ENCODE data around the gene CALU. TPM values are rescaled to one million over a fixed set of nuclear protein-coding genes. Genes with fewer than 3 reads are reported as not detected.

The CALU gene
- total RNA-seq, 1 experiment from 2014 or later: 169 TPM

- intact Hi-C loops (cut with micrococcal nuclease): no loop called here
- H3F3A ChIP-seq (ENCODE audit: low read length, unreplicated experiment): no peaks in the 10 kb centered on the region
- ATAC-seq (no peak), DNase-seq (no peak)
- no peak overlapping the region for H3K4me3 ChIP-seq (ENCODE audit: low read length)
- POLR2A ChIA-PET (ENCODE audit: unreplicated experiment): no interaction called here
- H3K79me2 ChIP-seq (ENCODE audit: low read length): no peaks in the 10 kb centered on the region
- H2AFZ ChIP-seq (ENCODE audit: low read length): no peak overlapping the region
- no peak overlapping the region for H3K9ac ChIP-seq (ENCODE audit: low read length)
- H4K20me1 ChIP-seq (ENCODE audit: low read length): no peaks in the 10 kb centered on the region
- CTCF ChIA-PET: no interaction called here
- no peaks in the 10 kb centered on the region for H3K27me3 ChIP-seq (ENCODE audit: low read length)
- no peak overlapping the region for H3K27ac ChIP-seq (ENCODE audit: low read length)
- no peak for TF ChIP-seq CTCF (conservative IDR thresholded peaks at IDR 0.05; ENCODE audit: low read depth, low read length)
- no peak for TF ChIP-seq EZH2phosphoT487 (IDR thresholded peaks at IDR 0.05; ENCODE audit: borderline replicate concordance, low read length)
- TF ChIP-seq EZH2 (IDR thresholded peaks at IDR 0.05; ENCODE audit: low read length, unreplicated experiment): no peak
- no TSS peak for BruUV-seq (replicated peaks)
- peaks cover 8% of the 10 kb centered on the region for H3K4me1 ChIP-seq (ENCODE audit: insufficient read depth, low read length)
- no peak overlapping the region for H3K4me2 ChIP-seq (ENCODE audit: low read length)
- H3K36me3 ChIP-seq (ENCODE audit: low read depth, low read length): no peaks in the 10 kb centered on the region
- H3K9me2 ChIP-seq (replicated peaks; ENCODE audit: low read length): no peaks in the 10 kb centered on the region
- H3K9me3 ChIP-seq (ENCODE audit: low read length): no peaks in the 10 kb centered on the region
Measured at GRCh38 chr7:128729494-128729893, 9.7 kb upstream of the CALU start.

- Histone ChIP-seq H3K4me3 (ENCODE audit: low read length) (no peak overlapping the region), H2AFZ (ENCODE audit: low read length) (no peak overlapping the region), H3K9ac (ENCODE audit: low read length) (no peak overlapping the region), H4K20me1 (ENCODE audit: low read length) (no peaks in the 10 kb centered on the region), H3K9me2 (replicated peaks; ENCODE audit: low read length) (no peaks in the 10 kb centered on the region), H3K4me1 (ENCODE audit: insufficient read depth, low read length) (peaks cover 8% of the 10 kb centered on the region), H3F3A (ENCODE audit: low read length, unreplicated experiment) (no peaks in the 10 kb centered on the region), H3K27me3 (ENCODE audit: low read length) (no peaks in the 10 kb centered on the region), H3K36me3 (ENCODE audit: low read depth, low read length) (no peaks in the 10 kb centered on the region), H3K27ac (ENCODE audit: low read length) (no peak overlapping the region), H3K79me2 (ENCODE audit: low read length) (no peaks in the 10 kb centered on the region), H3K9me3 (ENCODE audit: low read length) (no peaks in the 10 kb centered on the region), H3K4me2 (ENCODE audit: low read length) (no peak overlapping the region)
- BruUV-seq (replicated peaks): no TSS peak
- CTCF ChIA-PET: no interaction called here
- DNase-seq (no peak), ATAC-seq (no peak)
- intact Hi-C loops (cut with micrococcal nuclease): no loop called here
- POLR2A ChIA-PET (ENCODE audit: unreplicated experiment): no interaction called here
- no peak for TF ChIP-seq EZH2phosphoT487 (IDR thresholded peaks at IDR 0.05; ENCODE audit: borderline replicate concordance, low read length)
- no peak for TF ChIP-seq EZH2 (IDR thresholded peaks at IDR 0.05; ENCODE audit: low read length, unreplicated experiment)
- no peak for TF ChIP-seq CTCF (conservative IDR thresholded peaks at IDR 0.05; ENCODE audit: low read depth, low read length)
Measured at GRCh38 chr7:128731184-128731583, 8.0 kb upstream of the CALU start.

GRCh38 chr7:128732521-128733277, 6.5 kb upstream of the CALU start:
- H3F3A ChIP-seq (ENCODE audit: low read length, unreplicated experiment): no peaks in the 10 kb centered on the region
- H3K4me2 ChIP-seq (ENCODE audit: low read length): no peak overlapping the region
- no peak overlapping the region for H2AFZ ChIP-seq (ENCODE audit: low read length)
- DNase-seq (no peak), ATAC-seq (no peak)
- H3K27me3 ChIP-seq (ENCODE audit: low read length): no peaks in the 10 kb centered on the region
- TF ChIP-seq EZH2 (IDR thresholded peaks at IDR 0.05; ENCODE audit: low read length, unreplicated experiment) (no peak), CTCF (conservative IDR thresholded peaks at IDR 0.05; ENCODE audit: low read depth, low read length) (no peak), EZH2phosphoT487 (IDR thresholded peaks at IDR 0.05; ENCODE audit: borderline replicate concordance, low read length) (no peak)
- H3K27ac ChIP-seq (ENCODE audit: low read length): no peak overlapping the region
- no peaks in the 10 kb centered on the region for H3K79me2 ChIP-seq (ENCODE audit: low read length)
- no peak overlapping the region for H3K9ac ChIP-seq (ENCODE audit: low read length)
- no peaks in the 10 kb centered on the region for H3K9me3 ChIP-seq (ENCODE audit: low read length)
- POLR2A ChIA-PET (ENCODE audit: unreplicated experiment): no interaction called here
- intact Hi-C loops (cut with micrococcal nuclease): no loop called here
- H3K36me3 ChIP-seq (ENCODE audit: low read depth, low read length): no peaks in the 10 kb centered on the region
- no TSS peak for BruUV-seq (replicated peaks)
- CTCF ChIA-PET: no interaction called here
- peaks cover 6% of the 10 kb centered on the region for H3K4me1 ChIP-seq (ENCODE audit: insufficient read depth, low read length)
- no peaks in the 10 kb centered on the region for H3K9me2 ChIP-seq (replicated peaks; ENCODE audit: low read length)
- no peaks in the 10 kb centered on the region for H4K20me1 ChIP-seq (ENCODE audit: low read length)
- H3K4me3 ChIP-seq (ENCODE audit: low read length): no peak overlapping the region

All from PC-3 (cell line).